Neural progenitor cell (in vitro differentiated cells): Measurements from ENCODE around the gene XPA.

ENCODE experiments used
- EZH2 ChIP-seq: fragments of 200-600 bp; sonication (generic); IDR thresholded peaks from 2 replicates; pipeline ENCODE4 v1.6.1; 2017; ENCODE audit warnings: antibody characterized with exemption, mild to moderate bottlenecking, moderate library complexity
- TF ChIP-seq, protein P1 (sequence below): fragments of 200-600 bp; sonication (generic); IDR thresholded peaks from 2 replicates; pipeline ENCODE4 v1.5.1; 2017; ENCODE audit warnings: antibody characterized with exemption, mild to moderate bottlenecking

DNA sequence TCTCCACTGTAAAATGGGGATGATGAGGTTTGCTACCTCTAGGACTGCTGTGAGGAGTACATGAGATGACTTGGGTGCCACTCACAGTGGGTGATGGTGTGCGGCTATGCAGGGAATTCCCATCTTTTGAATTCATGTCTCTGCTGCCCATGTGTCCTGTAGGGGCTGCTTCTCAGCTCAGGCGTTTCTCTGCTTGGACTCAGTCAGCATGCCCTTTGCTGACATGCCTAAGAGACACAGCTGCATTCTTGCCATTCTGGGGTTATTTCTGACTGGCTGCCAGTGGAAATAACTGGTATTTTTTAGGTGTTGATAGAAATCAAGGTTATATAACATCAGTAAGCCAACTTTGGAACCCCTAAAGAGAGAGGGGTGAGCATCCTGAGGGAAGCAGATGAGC is 24.3 kb upstream of the XPA start:
- TF ChIP-seq, protein P1, sequence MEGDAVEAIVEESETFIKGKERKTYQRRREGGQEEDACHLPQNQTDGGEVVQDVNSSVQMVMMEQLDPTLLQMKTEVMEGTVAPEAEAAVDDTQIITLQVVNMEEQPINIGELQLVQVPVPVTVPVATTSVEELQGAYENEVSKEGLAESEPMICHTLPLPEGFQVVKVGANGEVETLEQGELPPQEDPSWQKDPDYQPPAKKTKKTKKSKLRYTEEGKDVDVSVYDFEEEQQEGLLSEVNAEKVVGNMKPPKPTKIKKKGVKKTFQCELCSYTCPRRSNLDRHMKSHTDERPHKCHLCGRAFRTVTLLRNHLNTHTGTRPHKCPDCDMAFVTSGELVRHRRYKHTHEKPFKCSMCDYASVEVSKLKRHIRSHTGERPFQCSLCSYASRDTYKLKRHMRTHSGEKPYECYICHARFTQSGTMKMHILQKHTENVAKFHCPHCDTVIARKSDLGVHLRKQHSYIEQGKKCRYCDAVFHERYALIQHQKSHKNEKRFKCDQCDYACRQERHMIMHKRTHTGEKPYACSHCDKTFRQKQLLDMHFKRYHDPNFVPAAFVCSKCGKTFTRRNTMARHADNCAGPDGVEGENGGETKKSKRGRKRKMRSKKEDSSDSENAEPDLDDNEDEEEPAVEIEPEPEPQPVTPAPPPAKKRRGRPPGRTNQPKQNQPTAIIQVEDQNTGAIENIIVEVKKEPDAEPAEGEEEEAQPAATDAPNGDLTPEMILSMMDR, result no peak
- TF ChIP-seq EZH2, result no peak
